ENCODE measurements around the gene SLC24A5.

DNA sequence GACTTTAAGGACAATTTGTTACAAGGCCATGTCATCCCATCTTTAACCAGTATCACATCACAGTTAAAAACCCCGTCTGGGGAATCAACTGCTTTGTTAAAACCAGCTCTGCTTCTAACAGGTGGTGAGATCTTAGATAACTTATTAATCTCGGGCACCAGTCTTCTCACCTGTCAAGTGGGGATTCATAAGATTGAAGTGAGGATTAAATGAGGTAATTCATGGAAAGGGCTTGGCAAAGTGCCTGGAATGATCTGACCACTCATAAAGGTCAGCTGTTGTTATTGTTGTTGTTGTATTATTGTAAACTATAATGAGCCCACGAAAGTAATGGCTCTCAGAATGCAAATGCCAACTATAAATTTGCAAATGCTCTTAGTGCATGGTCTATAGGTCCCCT, 30.1 kb upstream of the SLC24A5 start:
- TF ChIP-seq, protein P1, sequence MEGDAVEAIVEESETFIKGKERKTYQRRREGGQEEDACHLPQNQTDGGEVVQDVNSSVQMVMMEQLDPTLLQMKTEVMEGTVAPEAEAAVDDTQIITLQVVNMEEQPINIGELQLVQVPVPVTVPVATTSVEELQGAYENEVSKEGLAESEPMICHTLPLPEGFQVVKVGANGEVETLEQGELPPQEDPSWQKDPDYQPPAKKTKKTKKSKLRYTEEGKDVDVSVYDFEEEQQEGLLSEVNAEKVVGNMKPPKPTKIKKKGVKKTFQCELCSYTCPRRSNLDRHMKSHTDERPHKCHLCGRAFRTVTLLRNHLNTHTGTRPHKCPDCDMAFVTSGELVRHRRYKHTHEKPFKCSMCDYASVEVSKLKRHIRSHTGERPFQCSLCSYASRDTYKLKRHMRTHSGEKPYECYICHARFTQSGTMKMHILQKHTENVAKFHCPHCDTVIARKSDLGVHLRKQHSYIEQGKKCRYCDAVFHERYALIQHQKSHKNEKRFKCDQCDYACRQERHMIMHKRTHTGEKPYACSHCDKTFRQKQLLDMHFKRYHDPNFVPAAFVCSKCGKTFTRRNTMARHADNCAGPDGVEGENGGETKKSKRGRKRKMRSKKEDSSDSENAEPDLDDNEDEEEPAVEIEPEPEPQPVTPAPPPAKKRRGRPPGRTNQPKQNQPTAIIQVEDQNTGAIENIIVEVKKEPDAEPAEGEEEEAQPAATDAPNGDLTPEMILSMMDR (IDR thresholded peaks at IDR 0.05; ENCODE audit: low read depth, low read length, missing input control), result no peak
- TF ChIP-seq SP1 (IDR thresholded peaks at IDR 0.05), result no peak
- TF ChIP-seq GABPA (IDR thresholded peaks at IDR 0.05 in 1 of 2, conservative IDR thresholded peaks at IDR 0.05 in 1 of 2), result no peak
- TF ChIP-seq JUND (IDR thresholded peaks at IDR 0.05), result no peak

Measured in liver (tissue), 3 donors.